Measurements from ENCODE around the gene ZFYVE16.
"Not testable (repeated sequence)": the region's sequence is repeated elsewhere in the genome, so short reads cannot be mapped to it uniquely, and the experiment has no call there.

The ZFYVE16 gene

DNA sequence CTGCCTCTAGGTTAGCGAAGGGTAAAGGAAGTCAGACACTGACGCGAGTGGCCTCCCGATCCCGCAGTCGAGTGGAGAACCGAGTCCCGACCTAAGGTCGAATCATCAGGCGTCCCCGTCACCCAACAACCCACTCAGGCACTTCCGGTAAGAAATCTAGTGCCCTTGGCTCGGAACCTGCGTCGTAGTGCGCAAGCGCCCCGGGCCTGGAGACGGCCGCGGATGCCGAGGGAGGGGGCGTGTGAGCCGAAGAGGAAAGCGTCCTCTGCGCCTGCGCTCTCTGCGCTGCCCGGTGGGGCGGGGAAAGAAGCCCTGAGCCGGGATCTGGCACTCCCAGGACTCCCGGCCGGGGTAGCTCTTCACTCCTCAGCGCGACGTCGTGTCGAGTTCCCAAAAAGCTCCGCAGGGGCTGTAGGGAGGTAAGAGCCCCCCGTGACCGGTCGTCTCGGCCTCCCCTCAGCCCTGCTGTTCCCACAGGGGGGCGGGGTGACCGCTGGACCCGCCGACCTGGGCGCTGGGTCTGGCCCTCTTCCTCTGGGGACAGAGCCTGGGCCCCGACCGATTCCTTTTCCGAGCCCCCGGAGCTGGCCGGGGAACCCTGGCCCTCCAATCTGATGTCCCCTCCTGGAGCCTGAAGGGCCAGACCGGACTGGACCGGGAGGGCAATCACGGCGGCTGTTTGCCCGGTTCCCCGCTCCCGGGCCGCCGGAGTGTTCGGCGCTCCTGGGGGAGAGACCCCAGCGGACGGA is at the start of gene ZFYVE16:
ZFYVE16 (plus strand) TSS at position 330 of the 749 bp plus-strand sequence. CDS start 26,084 bp downstream, outside the sequence.
- DNase-seq (ENCODE audit: low spot score): peak; percentile 98

DNA sequence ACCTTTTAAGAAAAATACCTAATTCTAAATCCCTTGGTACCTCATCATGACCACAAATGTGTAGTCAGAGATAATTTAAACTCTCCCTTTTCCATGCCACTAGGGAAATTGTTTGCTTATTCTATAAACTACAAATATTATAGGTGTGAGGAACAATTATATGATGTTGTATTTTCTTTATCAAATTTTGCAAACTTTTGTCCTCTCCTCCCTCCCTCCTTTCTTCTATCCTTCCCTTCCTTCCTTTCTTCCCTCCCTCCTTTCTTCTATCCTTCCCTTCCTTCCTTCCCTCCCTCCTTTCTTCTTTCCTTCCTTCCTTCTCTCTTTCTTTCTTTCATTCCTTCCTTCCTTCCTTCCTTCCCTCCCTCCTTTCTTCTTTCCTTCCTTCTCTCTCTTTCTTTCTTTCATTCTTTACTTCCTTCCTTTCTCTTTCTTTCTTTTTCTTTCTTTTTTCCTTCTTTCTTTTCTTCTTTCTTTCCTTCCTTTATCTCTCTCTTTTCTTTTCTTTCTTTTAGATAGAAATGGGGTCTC is 46.9 kb upstream of the ZFYVE16 start:
- no peak for DNase-seq (ENCODE audit: low spot score)

DNA sequence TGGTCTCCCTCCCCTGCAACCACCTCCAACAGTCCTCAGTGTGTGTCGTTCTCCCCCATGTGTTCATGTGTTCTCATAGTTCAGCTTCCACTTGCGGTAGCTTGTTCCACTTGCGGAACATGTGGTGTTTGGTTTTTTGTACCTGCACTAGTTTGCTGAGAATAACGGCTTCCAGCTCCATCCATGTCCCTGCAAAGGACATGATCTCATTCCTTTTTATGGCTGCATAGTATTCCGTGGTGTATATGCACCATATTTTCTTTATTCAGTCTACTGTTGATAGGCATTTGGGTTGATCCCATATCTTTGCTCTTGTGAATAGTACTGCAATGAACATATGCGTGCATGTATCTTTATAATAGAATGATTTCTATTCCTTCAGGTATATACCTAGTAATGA is 43.0 kb upstream of the ZFYVE16 start:
- DNase-seq (ENCODE audit: low spot score): no peak

DNA sequence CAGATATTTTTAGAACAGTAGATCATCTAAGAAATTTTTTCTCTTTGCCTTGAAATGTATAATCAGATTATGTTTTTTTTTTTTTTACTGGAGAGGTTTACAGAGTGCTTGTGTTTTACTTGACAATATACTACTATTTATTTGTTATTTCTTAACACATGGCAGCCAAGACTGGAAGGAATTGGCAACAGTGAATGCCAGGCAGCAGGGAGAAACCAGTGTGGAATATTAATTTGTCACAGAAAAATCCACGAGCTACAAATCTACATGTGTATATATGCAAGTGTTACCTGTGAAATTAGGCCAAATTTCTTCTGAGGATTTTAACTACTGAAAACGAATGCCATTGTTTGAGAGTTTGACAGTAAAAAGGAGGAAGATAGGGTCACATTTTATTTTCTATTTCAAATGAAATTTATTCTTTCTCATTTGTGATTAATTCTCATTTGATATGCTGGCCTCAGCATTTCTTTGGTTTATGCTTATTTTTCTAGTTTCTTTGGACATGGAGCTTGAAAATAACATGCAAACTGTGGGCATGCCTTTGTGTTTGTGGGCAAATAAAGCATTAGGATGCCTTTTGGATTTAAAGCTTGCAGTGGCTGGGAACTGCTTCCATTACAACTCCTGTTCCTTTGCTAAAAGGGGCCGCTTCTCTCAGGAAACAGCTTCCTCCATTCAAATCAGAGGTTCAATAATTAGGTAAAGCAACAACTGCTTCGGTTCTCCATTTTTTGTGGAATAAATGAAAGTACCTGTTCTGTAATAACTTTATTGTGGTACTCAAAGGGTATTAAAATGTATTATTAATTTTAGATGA is 39.0 kb upstream of the ZFYVE16 start:
- no peak for DNase-seq (ENCODE audit: low spot score)

DNA sequence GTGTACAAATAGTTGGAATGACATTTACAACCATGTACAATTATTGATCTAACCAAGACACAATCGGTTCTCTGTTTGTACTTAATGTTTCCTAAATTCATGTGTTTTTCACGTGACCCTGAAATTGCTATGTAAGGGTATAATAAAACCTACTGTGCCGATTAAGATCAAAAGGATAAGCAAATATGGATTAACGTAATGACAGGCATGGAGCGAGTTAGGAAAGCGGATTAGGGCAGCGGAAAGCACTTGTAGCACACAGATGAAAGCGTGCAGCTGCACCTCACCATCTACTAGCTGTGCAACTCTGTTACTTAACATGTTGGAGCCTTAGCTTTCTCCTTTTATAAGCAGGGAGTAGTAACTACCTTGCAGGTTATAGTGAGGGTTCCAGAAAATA is 38.3 kb upstream of the ZFYVE16 start:
- no peak for DNase-seq (ENCODE audit: low spot score)

DNA sequence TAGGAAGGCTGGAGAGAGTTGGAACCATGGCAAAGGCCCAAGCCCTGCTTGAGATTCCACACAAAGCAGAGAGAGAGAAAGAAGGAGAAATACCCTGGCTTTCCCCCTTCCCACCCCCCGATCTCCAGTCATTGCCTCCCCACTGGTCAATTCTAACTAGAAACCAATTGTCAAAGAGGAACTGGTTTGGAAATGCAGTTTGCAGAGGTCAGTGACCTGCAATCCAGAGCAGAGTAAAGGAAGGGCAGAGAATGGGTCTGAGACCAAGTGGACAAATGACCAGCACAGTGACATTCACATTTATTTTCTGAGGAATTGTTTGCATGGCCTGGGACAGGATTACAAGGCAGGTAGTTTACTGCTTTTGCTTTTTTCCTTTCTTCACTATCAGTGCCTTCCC is 37.5 kb upstream of the ZFYVE16 start:
- no peak for DNase-seq (ENCODE audit: low spot score)

DNA sequence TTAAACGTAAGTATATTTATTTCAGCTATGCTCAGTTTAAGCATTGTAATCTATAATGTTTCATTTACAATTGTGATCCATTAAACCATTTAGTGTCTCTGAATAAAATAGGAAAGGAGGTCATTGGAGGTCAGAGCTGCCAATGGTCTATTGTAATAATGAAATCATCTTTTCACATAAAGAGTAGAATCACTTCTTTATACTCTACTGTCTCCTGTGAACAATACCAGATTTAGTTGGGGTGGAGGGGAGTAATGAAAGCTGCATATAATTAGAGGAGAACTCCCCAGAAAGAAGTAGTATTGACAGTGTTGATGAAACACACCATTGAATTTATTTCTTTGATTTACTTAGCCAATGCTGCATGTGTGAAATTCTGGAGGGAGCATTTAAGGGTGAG is 35.1 kb upstream of the ZFYVE16 start:
- no peak for DNase-seq (ENCODE audit: low spot score)

DNA sequence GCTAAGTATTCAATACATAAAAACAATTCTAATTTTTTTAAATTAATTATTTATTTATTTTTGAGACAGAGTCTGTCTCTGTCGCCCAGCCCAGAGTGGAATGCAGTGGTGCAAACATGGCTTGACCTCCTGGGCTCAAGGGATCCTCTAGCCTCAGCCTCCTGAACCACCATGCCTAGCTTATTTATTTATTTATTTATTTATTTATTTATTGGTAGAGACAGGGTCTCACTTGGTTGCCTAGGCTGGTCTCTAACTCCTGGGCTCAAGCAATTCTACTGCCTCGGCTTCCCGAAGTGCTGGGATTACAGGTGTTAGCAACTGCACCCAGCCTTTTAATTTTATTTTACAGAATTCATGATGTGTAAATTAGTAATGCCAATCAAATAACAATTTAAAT is 33.7 kb upstream of the ZFYVE16 start:
- DNase-seq (ENCODE audit: low spot score): no peak

DNA sequence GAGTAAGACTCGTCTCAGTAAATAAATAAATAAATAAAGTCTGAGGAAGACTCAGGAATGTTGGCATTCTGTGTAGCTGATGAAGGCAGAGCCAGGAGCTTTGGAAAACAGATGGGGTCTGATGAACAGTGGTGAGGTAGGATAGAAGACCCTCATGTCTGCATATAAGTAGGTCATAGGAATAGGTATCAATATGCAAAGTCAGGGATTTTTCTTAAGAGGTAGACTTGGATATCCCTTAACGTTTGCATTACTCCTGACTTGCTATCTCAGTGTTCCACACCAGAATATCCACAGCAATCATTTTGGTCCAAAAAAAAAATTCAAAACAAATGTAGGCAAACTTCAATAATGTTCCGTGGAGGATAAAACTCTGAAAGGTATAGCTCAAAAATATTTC is 31.3 kb upstream of the ZFYVE16 start:
- DNase-seq (ENCODE audit: low spot score): no peak

DNA sequence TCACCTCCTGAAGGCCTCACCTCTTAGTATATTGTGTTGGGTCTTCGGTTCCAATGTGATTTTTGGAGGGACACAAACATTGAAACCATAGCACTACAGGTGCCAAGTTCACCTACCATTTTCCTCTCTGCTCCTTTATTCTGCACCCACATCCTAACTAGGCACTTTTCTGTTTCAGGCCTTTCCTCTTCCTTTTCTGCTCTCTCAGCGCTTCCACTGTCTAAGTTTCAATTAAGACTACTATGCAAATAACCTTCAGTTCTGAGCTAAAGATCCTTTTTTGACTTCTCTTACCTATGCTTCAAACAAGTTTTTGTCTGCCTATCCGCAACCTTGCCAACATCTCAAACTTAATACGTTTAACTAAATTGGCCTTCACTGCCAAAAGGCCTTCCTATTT is 25.4 kb upstream of the ZFYVE16 start:
- no peak for DNase-seq (ENCODE audit: low spot score)

DNA sequence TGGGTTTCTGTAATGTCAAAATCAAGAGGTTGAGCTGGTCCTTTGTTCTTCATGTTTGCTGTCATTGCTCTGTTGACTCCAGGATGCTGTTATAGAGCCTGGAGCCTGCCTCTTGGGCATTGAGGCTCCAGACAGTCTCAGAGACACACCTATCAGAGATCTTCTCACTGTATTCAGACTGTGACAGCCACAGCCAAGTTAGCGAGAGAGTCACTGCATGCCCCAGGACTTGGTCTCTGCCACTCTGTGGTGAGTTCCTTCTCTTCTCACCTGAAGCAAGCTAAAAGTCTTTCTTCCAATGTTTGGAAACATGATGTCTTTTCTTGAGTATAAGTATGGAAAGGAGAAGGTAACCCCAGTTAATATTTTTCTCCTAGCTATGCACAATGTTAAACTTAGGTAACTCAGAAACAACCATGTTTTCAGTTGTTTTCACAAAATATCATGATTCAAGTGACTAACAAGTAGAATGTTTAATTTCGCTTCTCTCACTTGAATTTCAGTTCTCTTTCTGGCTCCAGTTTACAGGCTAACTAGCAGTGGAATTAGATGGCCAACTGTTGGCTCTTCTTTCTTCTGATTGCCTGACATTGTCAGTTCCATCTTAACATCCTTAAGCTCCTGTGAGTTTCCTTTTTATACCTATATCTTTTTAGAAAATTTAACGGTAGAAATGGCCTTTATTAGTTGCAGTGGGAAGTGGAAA is 20.6 kb upstream of the ZFYVE16 start:
- no peak for DNase-seq (ENCODE audit: low spot score)

DNA sequence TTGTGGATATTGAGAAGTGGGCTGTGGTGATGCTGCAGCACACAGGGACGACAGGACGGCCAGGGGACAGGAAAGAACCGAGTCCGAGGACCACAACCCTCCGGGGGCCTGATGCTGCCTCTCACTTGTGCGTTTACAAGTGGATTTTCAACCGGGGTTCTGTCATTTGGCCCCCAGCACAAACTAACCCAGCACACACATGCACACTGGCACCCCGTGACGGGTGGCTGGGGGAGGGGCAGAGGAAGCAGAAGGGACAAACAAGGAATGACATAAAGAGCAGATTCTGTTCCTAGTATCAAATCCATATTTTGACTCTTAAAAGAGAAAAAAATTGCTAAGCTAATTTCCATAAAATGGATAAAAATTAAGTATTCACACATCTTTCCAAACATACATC is 18.3 kb upstream of the ZFYVE16 start:
- no peak for DNase-seq (ENCODE audit: low spot score)

DNA sequence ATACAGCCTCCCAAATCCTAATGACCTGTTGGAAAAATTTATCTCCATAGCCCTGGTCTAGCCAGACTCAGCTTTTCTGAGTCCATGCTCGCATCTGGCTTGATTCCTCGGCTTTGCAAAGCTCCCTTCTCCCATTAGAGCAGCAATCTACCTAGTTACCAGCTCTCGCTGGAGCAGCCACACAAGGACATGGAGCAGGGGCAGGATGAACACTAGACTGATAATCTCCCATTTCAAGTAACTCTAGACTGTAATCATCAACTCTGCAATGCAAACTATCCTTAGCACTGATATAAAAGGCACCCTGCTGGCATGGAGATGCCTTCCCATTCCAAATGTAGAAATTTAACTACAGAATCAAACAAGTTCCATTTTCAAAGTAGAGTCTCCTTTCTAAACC is 17.5 kb upstream of the ZFYVE16 start:
- not testable (repeated sequence) for DNase-seq (ENCODE audit: low spot score)

DNA sequence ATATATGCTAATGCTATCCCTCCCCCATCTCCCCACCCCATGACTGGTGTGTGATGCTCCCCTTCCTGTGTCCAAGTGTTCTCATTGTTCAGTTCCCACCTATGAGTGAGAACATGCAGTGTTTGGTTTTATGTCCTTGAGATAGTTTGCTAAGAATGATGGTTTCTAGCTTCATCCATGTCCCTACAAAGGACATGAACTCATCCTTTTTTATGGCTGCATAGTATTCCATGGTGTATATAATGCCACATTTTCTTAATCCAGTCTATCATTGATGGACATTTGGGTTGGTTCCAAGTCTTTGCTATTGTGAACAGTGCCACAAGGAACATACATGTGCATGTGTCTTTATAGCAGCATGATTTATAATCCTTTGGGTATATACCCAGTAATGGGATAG is 16.6 kb upstream of the ZFYVE16 start:
- DNase-seq (ENCODE audit: low spot score): not testable (repeated sequence)

DNA sequence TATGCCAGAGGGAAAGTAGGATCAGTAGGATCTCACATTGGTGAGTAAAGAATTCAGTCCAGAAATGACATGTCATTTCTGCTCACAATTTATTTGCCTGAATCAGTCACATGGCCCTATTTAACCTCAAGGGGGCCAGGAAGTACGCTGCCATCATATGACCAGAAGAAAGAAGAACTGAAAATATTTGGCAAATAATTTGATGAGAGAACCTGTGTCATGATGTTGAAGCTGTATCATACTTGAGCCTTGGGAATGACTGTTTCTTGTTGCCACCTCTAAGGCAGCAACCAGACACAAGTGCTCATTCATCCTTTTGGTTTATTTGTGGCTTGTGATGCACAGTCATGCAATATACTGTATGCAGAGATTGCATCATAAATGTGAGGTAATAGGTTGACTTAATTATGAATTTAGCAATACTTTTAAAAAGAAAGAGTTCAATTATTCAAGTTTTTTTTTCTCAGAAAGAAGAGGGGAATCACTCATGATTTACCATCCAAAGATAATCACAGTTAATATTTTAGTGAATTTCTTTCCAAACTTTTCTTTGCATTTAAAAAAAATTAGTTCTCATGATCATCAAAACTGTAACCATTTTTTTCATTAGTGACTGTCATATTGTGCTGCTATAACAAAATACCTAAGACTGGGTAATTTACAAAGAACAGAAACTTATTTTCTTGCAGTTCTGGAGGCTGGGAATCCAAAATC is 8.2 kb upstream of the ZFYVE16 start:
- DNase-seq (ENCODE audit: low spot score): no peak

DNA sequence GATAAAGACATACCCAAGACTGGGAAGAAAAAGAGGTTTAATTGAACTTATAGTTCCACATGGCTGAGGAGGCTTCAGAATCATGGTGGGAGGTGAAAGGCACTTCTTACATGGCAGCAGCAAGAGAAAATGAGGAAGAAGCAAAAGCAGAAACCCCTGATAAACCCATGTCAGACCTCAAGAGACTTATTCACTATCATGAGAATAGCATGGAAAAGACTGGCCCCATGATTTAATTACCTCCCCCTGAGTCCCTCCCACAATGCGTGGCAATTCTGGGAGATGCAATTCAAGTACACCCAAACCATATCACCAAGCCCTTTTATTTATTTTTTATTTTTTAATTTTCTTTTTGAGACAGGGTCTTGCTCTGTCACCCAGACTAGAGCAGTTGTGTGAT is 7.5 kb upstream of the ZFYVE16 start:
- not testable (repeated sequence) for DNase-seq (ENCODE audit: low spot score)

DNA sequence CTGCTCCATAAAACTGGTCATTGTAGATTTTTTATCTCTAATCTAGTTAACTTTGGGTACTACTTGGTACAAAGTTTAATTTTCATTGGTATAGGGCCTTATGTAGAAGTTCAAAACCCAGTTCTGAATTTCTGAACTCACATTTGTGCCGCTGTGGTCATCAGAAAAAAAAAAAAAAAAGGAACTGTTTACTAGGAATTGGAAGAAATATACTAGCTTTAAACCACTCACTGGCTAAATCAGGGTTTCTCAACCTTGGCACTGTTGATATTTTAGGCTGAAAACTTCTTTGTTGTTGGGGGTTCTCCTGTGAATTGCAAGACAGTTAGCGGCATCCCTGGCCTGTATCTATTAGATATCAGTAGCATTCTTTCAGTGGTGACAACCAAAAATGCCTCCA is 4.1 kb upstream of the ZFYVE16 start:
- no peak for DNase-seq (ENCODE audit: low spot score)

DNA sequence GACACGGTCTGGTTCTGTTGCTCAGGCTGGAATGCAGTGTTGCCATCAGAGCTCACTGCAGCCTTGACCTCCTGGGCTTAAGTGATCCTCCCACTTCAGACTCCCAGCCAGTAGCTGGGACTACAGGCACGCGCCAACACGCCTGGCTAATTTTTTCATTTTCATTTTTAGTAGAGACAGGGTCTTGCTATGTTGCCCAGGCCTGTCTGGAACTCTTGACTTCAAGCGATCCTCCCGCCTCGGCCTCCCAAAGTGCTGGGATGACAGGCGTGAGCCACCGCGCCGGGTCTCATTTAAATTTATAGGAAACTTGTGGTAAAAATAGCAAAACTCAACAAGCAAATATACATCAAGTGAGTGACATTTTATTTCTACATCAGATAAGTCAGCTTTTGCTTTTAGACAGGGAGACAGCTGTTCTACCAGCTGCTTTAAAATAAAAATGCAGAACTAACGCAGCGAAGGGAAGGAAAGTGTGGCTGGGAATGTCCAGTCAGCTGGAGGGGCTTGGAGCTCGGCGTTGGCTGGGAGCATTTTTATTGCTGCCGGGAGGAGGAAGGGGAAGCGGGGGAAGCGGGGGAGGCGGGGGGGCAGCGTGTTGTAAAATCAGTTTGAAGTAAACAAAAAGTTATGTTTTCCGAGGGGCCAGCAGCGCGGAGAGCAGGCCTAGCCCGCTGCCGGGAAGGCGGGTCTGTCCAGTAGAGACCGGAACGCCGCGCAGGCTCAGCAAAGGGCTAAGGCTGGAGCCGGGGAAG is 707 bp upstream of the ZFYVE16 start:
- no peak for DNase-seq (ENCODE audit: low spot score)

DNA sequence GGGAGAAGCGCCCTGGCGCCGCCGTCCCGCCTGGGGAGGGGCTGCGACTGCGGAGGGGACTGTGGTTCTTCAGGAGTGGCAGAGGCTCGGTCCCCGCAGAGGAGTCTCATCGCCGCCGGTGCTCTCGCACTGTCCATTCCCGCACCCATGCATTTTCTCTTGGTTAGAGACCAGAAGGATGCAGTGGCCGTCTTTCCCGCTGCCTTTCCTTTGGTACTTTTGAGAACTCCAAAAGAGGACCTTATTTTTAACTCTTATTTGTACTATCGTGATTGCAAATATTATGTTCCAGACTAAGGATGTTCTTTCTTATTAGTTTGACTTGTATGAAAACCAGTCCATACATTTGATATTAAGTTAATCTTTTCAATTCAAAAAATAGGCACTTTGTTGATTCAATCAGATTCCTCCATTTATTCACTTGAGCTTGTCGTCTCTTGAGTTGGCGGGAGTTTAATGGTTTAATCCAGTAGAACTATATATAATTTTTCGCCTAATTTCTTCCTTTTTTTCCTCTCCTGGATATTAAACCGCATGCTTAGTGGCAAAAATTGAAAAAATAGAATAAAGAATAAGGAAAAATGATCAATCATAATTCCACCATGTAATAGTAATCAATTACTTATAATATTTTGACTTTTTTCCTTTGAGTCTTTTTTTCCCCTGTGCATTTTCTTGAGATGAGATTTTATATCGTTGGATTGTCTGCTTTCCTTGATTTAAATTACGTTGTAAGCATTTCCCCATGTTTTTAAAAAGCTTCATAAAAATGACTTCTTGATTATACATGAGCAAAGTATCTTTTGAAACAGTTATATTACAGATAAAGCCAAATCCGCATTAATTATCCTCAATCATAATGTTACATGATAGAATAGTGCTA is 861 bp downstream of the ZFYVE16 start:
- peak; percentile 63 for DNase-seq (ENCODE audit: low spot score)

DNA sequence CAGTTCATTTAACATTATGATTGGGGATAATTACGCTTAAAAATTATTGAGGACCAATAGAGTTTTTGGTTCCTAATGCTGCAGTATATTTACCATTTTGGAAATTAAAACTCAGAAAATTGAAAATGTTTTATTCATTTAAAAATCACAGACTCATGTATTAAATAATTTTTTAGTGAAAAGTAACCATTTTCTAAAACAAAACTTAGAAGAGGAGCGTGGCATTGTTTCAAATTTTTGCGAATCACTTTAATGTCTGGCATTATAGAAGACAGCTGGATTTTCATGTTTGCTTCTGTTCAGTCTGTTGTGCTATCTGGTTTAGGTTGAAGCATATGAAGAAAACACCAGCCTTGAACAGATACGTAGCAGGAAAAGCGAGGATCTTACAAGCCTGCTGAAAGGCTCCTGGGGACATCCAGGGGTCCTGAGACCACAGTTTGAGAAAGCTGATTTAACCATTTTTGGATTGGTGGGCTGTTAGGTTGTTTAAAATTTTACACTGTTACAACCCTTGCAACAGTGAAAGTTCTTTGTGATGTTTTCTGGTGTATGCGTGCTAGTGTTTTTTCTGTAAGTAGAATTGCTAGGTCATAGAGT is 1.6 kb downstream of the ZFYVE16 start:
- DNase-seq (ENCODE audit: low spot score): peak; percentile 19

Measured in cerebellar cortex (tissue), 1 donor.